WERI-Rb-1 (cell line): ENCODE results near the gene PTPRN2.
"Not testable (repeated sequence)": the region's sequence is repeated elsewhere in the genome, so short reads cannot be mapped to it uniquely, and the experiment has no call there.

ENCODE experiments used
- DNase-seq: peaks from one replicate; pipeline ENCODE4 v3.0.0-alpha.2; 2020
- H3K27ac ChIP-seq: fragments of 250-450 bp; sonication (Bioruptor Pico); 2 replicates; pipeline ENCODE4 v1.5.1; 2020; ENCODE audit warnings: mild to moderate bottlenecking, moderate library complexity
- H3K27me3 ChIP-seq: fragments of 250-450 bp; sonication (Bioruptor Pico); 2 replicates; pipeline ENCODE4 v1.5.1; 2021; ENCODE audit warnings: mild to moderate bottlenecking, low read depth, moderate library complexity; ENCODE audit not compliant: insufficient read depth, severe bottlenecking
- H3K36me3 ChIP-seq: fragments of 250-450 bp; sonication (Bioruptor Pico); 2 replicates; pipeline ENCODE4 v1.5.1; 2020; ENCODE audit warnings: mild to moderate bottlenecking, moderate library complexity
- H3K4me3 ChIP-seq: 2 replicates; pipeline ENCODE4 v1.5.1; 2011; ENCODE audit warnings: low read depth, mild to moderate bottlenecking, control low read depth, low read length
- H3K9me3 ChIP-seq: fragments of 250-450 bp; sonication (Bioruptor Pico); 2 replicates; pipeline ENCODE4 v1.5.1; 2021; ENCODE audit warnings: mild to moderate bottlenecking, moderate library complexity; ENCODE audit not compliant: severe bottlenecking
- TF ChIP-seq, protein P1 (sequence below): IDR thresholded peaks from 2 replicates; pipeline ENCODE4 v1.5.1; 2011; ENCODE audit warnings: low read depth, mild to moderate bottlenecking, control low read depth, inconsistent platforms, low read length

Gene PTPRN2

DNA sequence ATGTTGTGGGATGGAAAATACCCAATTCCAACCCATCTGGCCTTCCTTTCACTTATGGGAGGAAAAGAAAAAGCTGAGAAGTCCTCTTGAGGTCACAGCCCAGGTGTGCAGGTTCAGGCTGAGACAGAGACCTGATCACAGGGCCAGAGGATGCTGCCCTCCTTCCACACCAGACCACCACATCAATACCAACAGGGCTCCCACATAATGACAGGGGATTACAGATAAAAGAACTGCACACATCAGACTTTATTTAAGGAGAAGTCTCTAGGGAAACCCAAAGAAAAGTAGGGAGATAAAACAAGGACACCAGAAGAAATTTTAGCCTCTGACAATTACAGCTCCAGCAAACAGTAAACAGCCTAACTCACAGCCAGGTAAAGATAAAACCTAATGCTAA is 548.4 kb downstream of the PTPRN2 start:
- TF ChIP-seq, protein P1, sequence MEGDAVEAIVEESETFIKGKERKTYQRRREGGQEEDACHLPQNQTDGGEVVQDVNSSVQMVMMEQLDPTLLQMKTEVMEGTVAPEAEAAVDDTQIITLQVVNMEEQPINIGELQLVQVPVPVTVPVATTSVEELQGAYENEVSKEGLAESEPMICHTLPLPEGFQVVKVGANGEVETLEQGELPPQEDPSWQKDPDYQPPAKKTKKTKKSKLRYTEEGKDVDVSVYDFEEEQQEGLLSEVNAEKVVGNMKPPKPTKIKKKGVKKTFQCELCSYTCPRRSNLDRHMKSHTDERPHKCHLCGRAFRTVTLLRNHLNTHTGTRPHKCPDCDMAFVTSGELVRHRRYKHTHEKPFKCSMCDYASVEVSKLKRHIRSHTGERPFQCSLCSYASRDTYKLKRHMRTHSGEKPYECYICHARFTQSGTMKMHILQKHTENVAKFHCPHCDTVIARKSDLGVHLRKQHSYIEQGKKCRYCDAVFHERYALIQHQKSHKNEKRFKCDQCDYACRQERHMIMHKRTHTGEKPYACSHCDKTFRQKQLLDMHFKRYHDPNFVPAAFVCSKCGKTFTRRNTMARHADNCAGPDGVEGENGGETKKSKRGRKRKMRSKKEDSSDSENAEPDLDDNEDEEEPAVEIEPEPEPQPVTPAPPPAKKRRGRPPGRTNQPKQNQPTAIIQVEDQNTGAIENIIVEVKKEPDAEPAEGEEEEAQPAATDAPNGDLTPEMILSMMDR, result no peak
- no peak overlapping the region for H3K4me3 ChIP-seq
- H3K27me3 ChIP-seq, result no peaks in the 10 kb centered on the region
- no peak for DNase-seq
- no peak overlapping the region for H3K27ac ChIP-seq
- no peaks in the 10 kb centered on the region for H3K36me3 ChIP-seq
- H3K9me3 ChIP-seq, result peaks cover 8% of the 10 kb centered on the region

DNA sequence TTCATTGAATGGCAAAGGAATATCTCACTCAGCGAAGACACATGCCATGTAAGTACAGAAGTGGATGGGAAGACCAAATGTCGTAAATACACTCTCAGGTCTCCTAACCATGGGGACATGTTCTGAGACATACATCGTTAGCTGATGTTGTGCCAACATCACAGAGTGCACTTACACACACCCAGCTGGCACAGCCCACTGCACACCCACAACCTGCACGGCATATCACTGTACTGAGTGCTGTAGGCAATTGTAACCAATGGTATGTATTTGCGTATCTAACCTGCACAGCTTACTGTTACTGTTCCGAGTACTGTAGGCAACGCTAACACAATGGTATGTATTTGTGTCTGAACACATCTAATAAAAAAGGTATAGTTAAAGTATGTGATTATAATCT is 550.4 kb downstream of the PTPRN2 start:
- DNase-seq, result no peak
- Histone ChIP-seq H3K27me3 (no peaks in the 10 kb centered on the region), H3K36me3 (no peaks in the 10 kb centered on the region), H3K9me3 (peaks cover 8% of the 10 kb centered on the region), H3K4me3 (no peak overlapping the region), H3K27ac (no peak overlapping the region)
- TF ChIP-seq, protein P1, result no peak

DNA sequence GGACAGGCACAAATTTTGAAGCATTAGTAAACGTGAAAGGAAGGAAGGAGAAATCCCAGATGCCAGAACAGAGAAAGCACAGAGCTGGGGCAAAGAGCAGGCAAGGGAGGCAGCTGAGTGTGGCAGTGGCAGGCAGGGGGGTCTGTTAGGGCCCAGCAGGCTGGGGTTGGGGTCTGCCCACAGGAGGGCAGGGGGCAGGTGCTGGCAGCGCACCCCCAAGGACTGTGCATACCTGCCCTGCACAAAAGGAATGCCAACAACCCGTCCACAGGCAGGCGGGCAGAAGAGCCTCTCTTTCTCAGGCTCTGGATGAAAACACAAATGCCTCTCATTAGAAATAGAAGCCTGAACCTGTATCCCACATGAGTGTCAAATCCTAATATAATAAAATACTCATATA is 552.3 kb downstream of the PTPRN2 start:
- no peaks in the 10 kb centered on the region for H3K36me3 ChIP-seq
- no peaks in the 10 kb centered on the region for H3K27me3 ChIP-seq
- no peak overlapping the region for H3K27ac ChIP-seq
- peaks cover 8% of the 10 kb centered on the region for H3K9me3 ChIP-seq
- TF ChIP-seq, protein P1, result no peak
- no peak overlapping the region for H3K4me3 ChIP-seq
- DNase-seq, result no peak

DNA sequence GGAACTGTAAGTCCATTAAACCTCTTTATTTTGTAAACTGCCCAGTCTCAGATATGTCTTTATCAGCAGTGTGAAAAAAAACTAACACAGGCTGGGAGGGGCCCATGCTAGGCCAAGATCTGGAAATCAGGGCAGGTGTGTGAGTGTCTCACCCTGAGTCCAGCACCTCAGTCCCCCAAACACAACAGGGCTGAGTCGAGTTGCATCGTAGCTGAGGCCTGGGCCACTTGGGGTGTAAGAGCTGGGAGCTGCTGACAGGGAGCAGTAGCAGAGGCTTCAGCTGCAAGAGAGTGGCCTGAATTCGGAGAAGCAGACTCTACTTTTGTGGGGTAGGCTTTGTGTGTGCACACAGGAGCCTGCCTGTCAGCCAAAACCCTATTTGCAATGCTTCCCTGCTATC is 553.1 kb downstream of the PTPRN2 start:
- Histone ChIP-seq H3K4me3 (no peak overlapping the region), H3K27ac (no peak overlapping the region), H3K9me3 (peaks cover 8% of the 10 kb centered on the region), H3K27me3 (no peaks in the 10 kb centered on the region), H3K36me3 (no peaks in the 10 kb centered on the region)
- no peak for DNase-seq
- TF ChIP-seq, protein P1, result no peak

DNA sequence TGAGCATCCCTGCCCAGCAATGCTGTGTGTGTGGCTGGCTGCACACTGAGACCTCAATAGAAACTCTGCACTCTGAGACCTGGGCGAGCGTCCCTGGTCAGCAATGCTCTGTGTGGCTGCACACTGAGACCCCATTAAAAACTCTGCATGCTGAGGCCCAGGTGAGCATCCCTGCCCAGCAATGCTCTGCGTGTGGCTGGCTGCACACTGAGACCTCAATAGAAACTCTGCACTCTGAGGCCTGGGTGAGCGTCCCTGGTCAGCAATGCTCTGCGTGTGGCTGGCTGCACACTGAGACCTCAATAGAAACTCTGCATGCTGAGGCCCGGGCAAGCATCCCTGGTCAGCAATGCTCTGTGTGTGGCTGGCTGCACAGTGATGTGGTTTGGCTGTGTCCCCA is 553.7 kb downstream of the PTPRN2 start:
- DNase-seq, H3K4me3 ChIP-seq, H3K27ac ChIP-seq, H3K27me3 ChIP-seq, H3K36me3 ChIP-seq, H3K9me3 ChIP-seq: not testable (repeated sequence)

DNA sequence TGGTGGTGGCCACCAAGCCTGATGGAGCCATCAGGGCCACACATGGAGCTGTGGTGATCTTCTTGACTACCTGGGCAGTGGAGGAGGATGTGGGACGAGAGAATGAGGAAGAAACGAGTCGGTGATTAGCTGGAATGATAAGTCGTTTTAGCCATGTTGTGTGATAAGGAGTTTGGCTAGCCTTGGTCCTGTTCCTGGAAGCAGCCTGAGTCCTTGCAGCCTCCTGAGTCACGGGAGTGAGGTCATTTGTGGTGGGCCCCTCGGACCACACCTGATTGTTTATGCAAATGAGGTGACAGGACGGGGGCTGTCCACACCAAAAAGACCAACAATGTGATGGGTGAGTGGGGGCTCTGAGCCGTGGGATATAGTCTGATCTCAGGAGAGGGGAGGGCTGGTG is 554.4 kb downstream of the PTPRN2 start:
- H3K9me3 ChIP-seq, result no peaks in the 10 kb centered on the region
- no peak overlapping the region for H3K27ac ChIP-seq
- no peak overlapping the region for H3K4me3 ChIP-seq
- no peaks in the 10 kb centered on the region for H3K36me3 ChIP-seq
- H3K27me3 ChIP-seq, result no peaks in the 10 kb centered on the region
- no peak for DNase-seq
- TF ChIP-seq, protein P1, result no peak
